GM12891 (cell line): ENCODE measurements around the gene SMIM29. TPM values are rescaled to one million over a fixed set of nuclear protein-coding genes. Genes with fewer than 3 reads are reported as not detected.

ENCODE experiments used
- DNase-seq: peaks from one replicate; pipeline ENCODE4 v3.0.0; 2011; ENCODE audit warnings: low spot score; ENCODE audit not compliant: insufficient read length
- FAIRE-seq: peaks from 2 replicates; lab custom pipeline; 2011; peaks lifted over from hg19 to GRCh38; lab: Jason Lieb, UNC
- PAX5 ChIP-seq: IDR thresholded peaks from 2 replicates; pipeline ENCODE4 v1.6.1; 2011; ENCODE audit warnings: low read length, moderate library complexity, mild to moderate bottlenecking; ENCODE audit not compliant: insufficient read depth, severe bottlenecking
- POLR2A ChIP-seq: IDR thresholded peaks from 2 replicates; pipeline ENCODE4 v1.6.1; 2011; ENCODE audit warnings: low read depth, low read length, control low read depth
- POLR2AphosphoS5 ChIP-seq: IDR thresholded peaks from 2 replicates; pipeline ENCODE4 v1.6.1; 2011; ENCODE audit warnings: low read depth, low read length, control low read depth
- POU2F2 ChIP-seq: IDR thresholded peaks from 2 replicates; pipeline ENCODE4 v1.6.1; 2011; ENCODE audit warnings: low read depth, mild to moderate bottlenecking, control low read depth, low read length, moderate library complexity
- SPI1 ChIP-seq: IDR thresholded peaks from 2 replicates; pipeline ENCODE4 v1.6.1; 2011; ENCODE audit warnings: low read depth, low read length, control low read depth
- TAF1 ChIP-seq: IDR thresholded peaks from 2 replicates; pipeline ENCODE4 v1.6.1; 2011; ENCODE audit warnings: low read depth, low read length, control low read depth
- polyA plus RNA-seq: library from polyadenylated mRNA; unstranded; fragments of >200 nt; gene quantifications from one replicate; pipeline ENCODE4 v1.2.1, GENCODE V29; 2012; ENCODE audit warnings: low read depth, missing spikeins, inconsistent platforms; ENCODE audit not compliant: missing spikeins

The SMIM29 gene
- 14.2 TPM for polyA plus RNA-seq

GRCh38 chr6:34248727-34249468 lies at the start of gene SMIM29:
SMIM29 (minus strand) TSS chr6:34249006; CDS start chr6:34247791, 1,215 bp downstream.
- TF ChIP-seq POU2F2, result no peak; the same call in 1 of the 2 replicates
- TF ChIP-seq POLR2A, result no peak
- TF ChIP-seq TAF1, result 0 out of 2 replicates have a peak, but pooled peaks have one; percentile 11
- TF ChIP-seq PAX5, result peak; percentile 28
- DNase-seq (peak; percentile 94), FAIRE-seq (peak; percentile 71)

GRCh38 chr6:34295721-34296120 lies 46.9 kb upstream of the SMIM29 start:
- DNase-seq (no peak), FAIRE-seq (peak; percentile 87)
- TF ChIP-seq PAX5 (peak; percentile 73), POLR2A (no peak), POU2F2 (no peak), POLR2AphosphoS5 (no peak), SPI1 (no peak)

GRCh38 chr6:34292954-34293353 lies 44.1 kb upstream of the SMIM29 start:
- no peak for TF ChIP-seq PAX5
- no peak for TF ChIP-seq POLR2A
- no peak for TF ChIP-seq POLR2AphosphoS5
- no peak for TF ChIP-seq POU2F2
- no peak for TF ChIP-seq TAF1
- no peak for TF ChIP-seq SPI1
- no peak for DNase-seq
- FAIRE-seq, result no peak

- no peak for DNase-seq
- TF ChIP-seq PAX5 (no peak), POU2F2 (no peak), SPI1 (no peak), TAF1 (no peak), POLR2A (no peak), POLR2AphosphoS5 (no peak)
- no peak for FAIRE-seq
These were observed 40.3 kb upstream of the SMIM29 start for GRCh38 chr6:34289137-34289536.

GRCh38 chr6:34288581-34288980 lies 39.8 kb upstream of the SMIM29 start:
- FAIRE-seq (peak; percentile 76), DNase-seq (no peak)
- TF ChIP-seq POU2F2 (no peak), PAX5 (no peak), POLR2A (no peak), POLR2AphosphoS5 (no peak), TAF1 (no peak), SPI1 (no peak)

GRCh38 chr6:34285448-34286164 lies 36.8 kb upstream of the SMIM29 start:
- no peak for TF ChIP-seq TAF1
- no peak for TF ChIP-seq POU2F2
- no peak for TF ChIP-seq PAX5
- TF ChIP-seq POLR2A, result no peak
- no peak for TF ChIP-seq POLR2AphosphoS5
- TF ChIP-seq SPI1, result no peak
- FAIRE-seq, result no peak

GRCh38 chr6:34284563-34285447 lies 36.0 kb upstream of the SMIM29 start:
- FAIRE-seq (peak; percentile 78), DNase-seq (no peak)
- TF ChIP-seq PAX5 (no peak), SPI1 (no peak), TAF1 (no peak), POLR2AphosphoS5 (no peak), POU2F2 (no peak), POLR2A (no peak)

More at GRCh38 chr6:34285448-34286164, 36.8 kb upstream of the SMIM29 start:
- DNase-seq, result no peak

GRCh38 chr6:34281702-34282334 lies 33.0 kb upstream of the SMIM29 start:
- FAIRE-seq (no peak), DNase-seq (no peak)
- TF ChIP-seq POLR2AphosphoS5 (no peak), PAX5 (no peak), SPI1 (no peak)
